ENCODE measurements around the gene KRTDAP.

Gene KRTDAP, protein sequence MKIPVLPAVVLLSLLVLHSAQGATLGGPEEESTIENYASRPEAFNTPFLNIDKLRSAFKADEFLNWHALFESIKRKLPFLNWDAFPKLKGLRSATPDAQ

DNA sequence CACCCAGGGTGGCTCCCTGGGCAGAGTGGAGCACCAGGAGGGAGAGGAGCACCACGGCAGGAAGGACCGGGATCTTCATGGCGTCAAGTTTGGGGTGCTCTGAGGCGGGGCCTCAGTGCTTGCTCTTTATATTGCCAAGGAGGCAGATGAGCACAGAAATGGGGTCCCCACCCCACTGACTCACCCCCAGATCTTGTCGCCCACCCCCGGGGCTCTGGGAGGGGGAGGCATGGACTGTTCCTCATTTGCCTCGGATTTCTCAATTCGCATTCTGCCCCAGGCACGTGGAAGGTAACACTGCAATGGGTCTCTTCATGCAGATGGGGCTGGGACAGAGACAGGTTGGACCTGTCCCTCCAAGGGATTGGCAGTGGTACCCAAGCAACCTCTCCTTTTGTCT, at the start of gene KRTDAP:
KRTDAP (minus strand) TSS at position 101 of the 400 bp plus-strand sequence; CDS start at position 79, 22 bp downstream.
- no peak for DNase-seq (ENCODE audit: low read depth in 2 of 2)

- DNase-seq (ENCODE audit: low read depth in 2 of 2) = no peak
Observed at GRCh38 chr19:35539850-35540249, 49.6 kb upstream of the KRTDAP start.

DNA sequence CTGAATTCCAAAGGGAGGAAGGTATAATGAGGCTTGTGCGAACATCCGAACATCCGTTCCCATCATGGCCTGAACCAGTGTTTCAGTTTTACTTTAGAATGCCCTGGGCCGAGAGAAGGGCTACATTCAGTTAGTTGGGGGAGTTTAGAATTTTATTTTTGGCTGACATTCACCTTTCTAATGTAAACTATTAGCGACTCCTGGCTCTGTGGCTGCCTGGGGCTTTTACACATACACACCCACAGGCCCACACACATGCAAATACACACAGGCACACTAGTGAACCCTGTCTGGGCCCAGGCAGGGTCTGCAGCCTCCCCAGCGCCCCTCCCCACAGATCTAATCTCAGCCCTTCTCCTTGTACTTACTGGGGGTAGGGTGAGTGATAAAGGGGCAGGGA, 49.0 kb upstream of the KRTDAP start:
- DNase-seq (ENCODE audit: low read depth in 2 of 2) = no peak

- no peak for DNase-seq (ENCODE audit: low read depth in 2 of 2)
Observed at GRCh38 chr19:35534803-35535480, 44.7 kb upstream of the KRTDAP start.

DNA sequence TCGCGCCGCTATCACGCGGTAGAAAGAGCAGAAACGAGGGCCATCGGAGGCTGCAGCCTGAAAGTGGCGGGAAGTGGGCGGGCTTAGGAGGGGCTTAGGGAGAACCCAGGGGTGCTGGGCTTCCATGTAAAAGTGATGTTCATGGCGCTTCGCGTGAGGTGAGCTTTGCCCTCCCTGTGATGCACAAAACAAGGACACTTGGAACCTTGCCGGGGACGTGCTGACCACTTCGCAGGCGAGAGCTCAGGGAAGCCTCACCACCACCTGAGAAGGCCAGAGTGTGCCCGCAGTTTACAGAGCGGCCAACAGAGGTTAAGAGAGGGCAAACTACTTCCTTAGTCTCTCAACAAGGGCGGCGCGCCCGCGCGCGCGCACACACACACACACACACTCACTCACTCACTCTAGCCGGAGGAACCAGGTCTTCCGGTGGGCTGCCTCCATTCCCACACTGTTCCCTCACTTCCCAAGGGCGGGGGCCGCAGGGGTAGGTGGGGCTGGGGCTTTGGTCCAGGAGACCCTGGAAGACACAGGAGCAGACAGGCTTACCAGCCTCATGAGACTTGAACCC, 43.6 kb upstream of the KRTDAP start:
- DNase-seq (ENCODE audit: low read depth in 2 of 2) = peak in 1 of 2 donors; percentile 14

- no peak for DNase-seq (ENCODE audit: low read depth in 2 of 2)
Observed at GRCh38 chr19:35533201-35533821, 43.0 kb upstream of the KRTDAP start, which contains the start of gene GAPDHS. Gene GAPDHS, plus strand, starts transcription at chr19:35533456. Its CDS starts 72 bp downstream, at chr19:35533528.

- no peak for DNase-seq (ENCODE audit: low read depth in 2 of 2)
Observed at GRCh38 chr19:35531291-35531690, 41.0 kb upstream of the KRTDAP start.

DNA sequence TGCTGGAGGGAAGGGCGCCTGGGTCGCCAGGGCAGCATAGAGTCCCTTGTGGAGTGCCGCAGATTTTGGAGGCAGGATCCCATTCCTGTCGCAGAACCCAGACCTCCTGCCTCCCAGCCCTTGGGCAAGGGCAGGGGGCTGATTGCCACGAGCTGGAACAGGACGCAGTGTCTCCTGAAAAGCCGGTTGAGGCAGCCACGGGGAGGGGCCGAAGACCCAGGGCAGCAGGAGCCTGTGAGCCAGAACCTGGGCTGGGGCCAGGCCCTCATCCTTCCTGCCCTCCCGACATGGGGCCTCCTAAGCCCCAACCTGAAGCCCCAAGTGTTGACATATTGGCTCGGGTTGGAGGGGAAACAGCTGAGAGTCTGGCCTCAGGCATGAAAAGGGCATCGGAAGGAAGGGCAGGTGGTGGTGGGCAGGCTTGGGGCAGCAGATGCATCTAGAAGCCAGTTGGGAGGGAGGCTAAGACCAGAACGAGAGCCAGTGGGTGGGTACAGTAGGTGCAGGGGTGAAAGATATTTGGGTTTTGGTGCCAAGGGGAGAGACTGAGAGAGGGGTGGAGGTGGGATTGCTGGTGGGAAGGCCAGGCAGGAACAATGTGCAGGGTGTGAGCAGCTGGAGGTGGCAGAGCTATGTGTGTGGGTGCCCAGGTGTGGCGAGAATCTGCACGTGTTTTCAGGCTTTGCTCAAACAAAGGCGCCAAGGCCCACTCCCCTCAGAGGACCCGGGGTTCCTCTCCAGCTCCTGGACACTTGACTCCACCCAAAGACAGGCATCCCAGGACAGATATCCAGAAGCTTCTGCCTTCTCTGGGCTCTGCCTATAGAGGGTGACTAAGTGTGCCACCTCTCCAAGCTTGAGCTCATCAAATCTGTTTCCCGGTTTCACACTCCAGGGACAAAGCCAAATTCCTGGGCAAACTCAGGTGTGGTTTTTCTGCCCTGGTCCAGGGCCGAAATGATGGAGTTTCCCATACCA, 39.3 kb upstream of the KRTDAP start:
- no peak for DNase-seq (ENCODE audit: low read depth in 2 of 2)

- no peak for DNase-seq (ENCODE audit: low read depth in 2 of 2)
Observed at GRCh38 chr19:35528218-35529038, 38.2 kb upstream of the KRTDAP start, which contains the start of gene SBSN. Gene SBSN, minus strand, starts transcription at chr19:35528311. Its CDS starts 30 bp downstream, at chr19:35528281.

DNA sequence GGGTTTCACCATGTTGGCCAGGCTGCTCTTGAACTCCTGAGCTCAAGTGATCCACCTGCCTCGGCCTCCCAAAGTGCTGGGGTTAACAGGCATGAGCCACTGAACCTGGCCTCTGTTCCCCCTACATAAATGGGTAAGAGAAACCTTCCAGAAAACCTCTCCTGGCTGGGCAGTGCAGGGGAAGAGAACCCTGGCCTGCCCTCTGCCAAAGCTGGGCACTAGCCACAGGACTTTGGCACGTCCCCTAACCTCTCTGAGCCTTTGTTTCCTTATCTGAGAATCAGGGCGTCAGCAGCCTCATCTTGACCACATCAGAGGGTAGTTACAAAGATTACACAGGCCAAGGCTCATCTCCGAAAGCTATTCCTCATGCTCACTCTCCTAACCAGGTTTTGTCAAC, 35.6 kb upstream of the KRTDAP start:
- no peak for DNase-seq (ENCODE audit: low read depth in 2 of 2)

DNA sequence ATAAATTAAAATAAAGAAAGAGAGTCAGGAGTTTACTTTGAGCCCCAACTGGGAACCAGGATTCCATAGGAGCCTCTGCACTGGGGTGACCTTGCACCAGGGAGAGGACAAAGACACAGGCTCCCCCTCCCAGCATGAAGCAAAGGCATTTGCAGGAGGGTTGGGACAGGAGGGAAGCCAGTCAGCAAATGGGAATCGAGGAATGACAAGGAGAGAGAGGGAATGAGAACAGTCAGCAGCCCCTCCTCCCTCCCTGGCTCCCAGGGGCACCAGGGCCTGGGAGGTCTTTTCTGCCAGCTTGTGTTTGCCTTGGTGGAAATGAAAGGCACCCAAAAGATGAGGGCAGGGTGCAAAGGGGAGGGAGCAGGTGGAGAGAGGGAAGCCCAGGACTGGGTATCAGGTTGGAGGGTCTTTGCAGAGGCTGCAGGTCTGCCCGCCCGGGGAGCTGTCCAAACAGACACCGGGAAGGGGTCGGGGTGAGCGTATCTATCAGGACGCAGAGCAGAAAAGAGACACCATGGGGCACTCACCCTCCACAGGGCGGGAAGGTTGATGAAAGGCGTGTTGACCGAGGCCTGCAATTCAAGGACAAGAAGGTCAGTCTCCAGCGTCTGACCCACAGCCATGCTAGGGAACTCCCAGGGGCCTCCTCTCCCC, 34.0 kb upstream of the KRTDAP start:
- no peak for DNase-seq (ENCODE audit: low read depth in 2 of 2)

DNA sequence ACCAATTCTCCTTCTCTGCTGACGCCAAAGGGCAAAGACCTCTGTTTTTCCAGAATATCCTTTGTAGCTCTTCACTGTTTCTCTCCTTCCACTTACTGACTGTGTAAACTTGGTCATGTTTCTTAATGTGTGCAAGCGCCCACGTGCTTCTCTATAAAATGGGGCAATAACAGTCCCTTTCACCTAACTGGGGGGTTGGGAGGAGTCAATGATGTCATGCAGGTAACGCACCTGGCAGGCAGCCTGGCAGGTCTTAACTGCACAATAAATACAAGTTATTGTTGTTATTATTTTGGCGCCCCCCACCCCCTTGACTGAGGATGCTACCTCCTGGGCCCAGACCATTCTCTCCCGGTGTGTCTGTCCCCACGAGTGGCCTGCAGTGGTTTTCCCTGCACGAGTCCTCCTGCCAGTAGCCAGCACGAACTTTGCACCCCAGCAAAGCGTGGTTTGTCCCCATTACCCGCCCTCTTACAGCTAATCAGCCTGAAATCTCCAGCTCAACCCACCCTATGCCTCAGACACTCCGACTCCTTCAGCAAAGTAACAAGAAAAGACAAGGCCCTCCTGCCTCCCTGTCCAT, 32.6 kb upstream of the KRTDAP start:
- DNase-seq (ENCODE audit: low read depth in 2 of 2) = no peak

GRCh38 chr19:35521124-35521743, 31.0 kb upstream of the KRTDAP start:
- no peak for DNase-seq (ENCODE audit: low read depth in 2 of 2)

- no peak for DNase-seq (ENCODE audit: low read depth in 2 of 2)
Observed at GRCh38 chr19:35519291-35519690, 29.0 kb upstream of the KRTDAP start.

GRCh38 chr19:35518313-35518712, 28.0 kb upstream of the KRTDAP start:
- DNase-seq (ENCODE audit: low read depth in 2 of 2) = no peak

DNA sequence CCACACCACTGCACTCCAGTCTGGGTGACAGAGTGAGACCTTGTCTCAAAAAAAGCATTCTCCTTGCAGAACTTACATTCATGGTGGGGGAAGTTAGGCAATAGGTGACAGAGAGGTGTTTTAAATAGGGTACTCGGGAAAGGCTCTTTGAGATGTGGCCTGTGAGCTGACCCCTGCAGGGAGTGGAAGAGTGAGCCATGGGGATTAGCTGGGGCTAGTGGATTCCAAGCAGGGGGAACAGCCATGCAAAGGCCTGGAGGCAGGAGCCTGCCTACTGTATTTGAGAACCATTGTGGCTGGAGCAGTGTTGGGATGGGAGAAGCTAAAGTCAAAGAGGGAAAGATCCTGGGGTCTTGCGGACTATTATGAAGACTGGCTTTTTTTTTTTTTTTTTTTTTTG, 27.1 kb upstream of the KRTDAP start:
- no peak for DNase-seq (ENCODE audit: low read depth in 2 of 2)

DNA sequence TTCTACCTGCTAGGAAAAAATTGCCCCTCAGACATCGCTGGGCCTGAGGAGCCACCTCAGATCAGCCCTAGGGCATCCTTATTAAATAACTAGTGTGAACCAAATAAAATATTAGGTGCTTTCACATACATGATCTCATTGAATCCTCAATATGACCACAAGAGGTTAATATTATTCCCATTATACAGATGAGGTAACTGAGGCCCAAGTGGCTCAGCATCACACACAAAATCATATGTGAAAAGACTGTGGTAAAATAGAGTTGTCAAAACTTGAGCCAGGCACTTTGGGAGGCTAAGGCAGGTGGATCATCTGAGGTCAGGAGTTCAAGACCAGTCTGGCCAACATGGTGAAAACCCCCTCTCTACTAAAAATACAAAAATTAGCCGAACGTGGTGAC, 26.0 kb upstream of the KRTDAP start:
- no peak for DNase-seq (ENCODE audit: low read depth in 2 of 2)

DNA sequence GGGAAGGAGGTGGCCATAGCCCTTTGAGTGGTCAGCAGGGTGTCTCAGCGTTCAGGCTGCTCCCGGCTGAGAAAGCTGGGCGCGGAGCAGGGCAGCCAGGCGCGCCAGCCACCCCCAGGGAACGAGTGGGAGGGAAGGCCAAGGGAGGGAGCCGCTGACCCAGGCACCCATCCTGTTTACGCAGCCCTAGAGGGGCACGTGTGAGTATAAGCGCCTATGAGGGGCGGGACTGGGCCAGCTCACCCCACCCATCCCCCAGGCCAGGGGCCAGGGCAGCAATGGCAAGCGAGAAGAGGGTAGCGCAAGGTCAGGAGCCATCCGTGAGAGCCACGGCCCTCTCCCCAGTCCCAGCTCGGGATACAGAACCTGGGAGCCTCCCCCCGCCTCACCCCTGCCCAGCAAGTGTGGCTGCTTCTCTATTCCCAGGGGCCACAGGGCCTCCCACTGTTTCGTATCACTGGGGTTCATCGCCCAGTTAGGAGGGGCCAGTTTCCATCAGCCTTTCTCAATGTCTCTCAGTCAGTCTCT, 24.1 kb upstream of the KRTDAP start:
- DNase-seq (ENCODE audit: low read depth in 2 of 2) = no peak

DNA sequence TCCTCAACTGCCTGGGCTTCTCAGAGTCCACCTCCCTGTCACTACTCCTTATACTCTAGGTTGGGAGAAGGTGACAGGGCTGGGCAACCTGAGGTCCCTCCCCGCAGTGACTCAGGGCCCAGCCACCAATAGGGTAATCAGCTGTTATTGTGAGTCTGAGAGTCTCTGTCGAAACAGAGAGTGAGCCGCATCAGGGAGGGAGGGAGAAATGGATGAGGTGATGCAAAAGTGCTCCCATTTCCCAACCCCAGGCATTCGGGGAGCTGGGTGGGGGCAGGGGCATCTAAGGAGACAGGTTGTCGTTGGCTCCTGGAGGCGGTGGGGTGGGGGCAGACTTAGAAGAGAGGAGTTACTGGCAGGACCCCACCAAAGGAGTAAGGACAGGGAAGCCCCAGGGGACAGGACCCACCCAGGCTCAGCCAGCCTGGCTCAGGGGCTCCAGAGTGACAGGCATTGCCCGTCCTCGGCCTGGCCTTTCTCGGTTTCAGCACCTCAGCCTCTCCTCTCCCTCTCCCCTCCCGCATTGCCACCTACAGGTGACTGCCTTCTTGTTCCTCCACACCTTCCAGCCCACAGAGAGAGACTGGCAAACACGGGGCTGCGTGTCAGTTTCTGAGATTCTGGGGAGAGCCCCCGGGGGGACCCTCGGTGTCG, 23.5 kb upstream of the KRTDAP start, which contains the start of gene DMKN:
DMKN (minus strand) TSS at position 22 of the 654 bp plus-strand sequence. CDS start 174 bp downstream, outside the sequence.
- no peak for DNase-seq (ENCODE audit: low read depth in 2 of 2)
